Endodermal cell (in vitro differentiated cells): Measurements from ENCODE around the gene PSMB10. TPM values are rescaled to one million over a fixed set of nuclear protein-coding genes. Genes with fewer than 3 reads are reported as not detected.

Experiments used
- DNase-seq: peaks from one replicate; pipeline ENCODE4 v3.0.0-alpha.2; 2017
- H3K27ac ChIP-seq: 2 replicates; pipeline ENCODE4 v1.5.1; 2013; ENCODE audit warnings: mild to moderate bottlenecking, low read depth, low read length, moderate library complexity
- H3K27me3 ChIP-seq: 2 replicates; pipeline ENCODE4 v1.6.1; 2013; ENCODE audit warnings: mild to moderate bottlenecking, low read length, moderate library complexity; ENCODE audit not compliant: insufficient read depth, control insufficient read depth, poor library complexity, severe bottlenecking
- H3K36me3 ChIP-seq: 2 replicates; pipeline ENCODE4 v1.7.0; 2013; ENCODE audit warnings: mild to moderate bottlenecking, low read length, moderate library complexity; ENCODE audit not compliant: control insufficient read depth, insufficient read depth
- H3K4me1 ChIP-seq: one replicate; pipeline ENCODE4 v1.7.0; 2013; ENCODE audit warnings: low read length; ENCODE audit not compliant: control insufficient read depth, insufficient read depth
- H3K4me3 ChIP-seq: 2 replicates; pipeline ENCODE4 v1.5.1; 2013; ENCODE audit warnings: mild to moderate bottlenecking, low read length, moderate library complexity
- H3K9ac ChIP-seq: 2 replicates; pipeline ENCODE4 v1.6.1; 2013; ENCODE audit warnings: mild to moderate bottlenecking, low read length, moderate library complexity; ENCODE audit not compliant: poor library complexity, severe bottlenecking; ENCODE audit errors: extremely low read depth
- H3K9me3 ChIP-seq: 2 replicates; pipeline ENCODE4 v1.6.1; 2013; ENCODE audit warnings: mild to moderate bottlenecking, low read length, moderate library complexity; ENCODE audit not compliant: control insufficient read depth
- H3K27ac Mint-ChIP-seq: 2 replicates; pipeline ENCODE4 v1.8.0; 2020; ENCODE audit warnings: mixed read lengths
- H3K27me3 Mint-ChIP-seq: 2 replicates; pipeline ENCODE4 v1.8.0; 2021; ENCODE audit warnings: mild to moderate bottlenecking, mixed read lengths; ENCODE audit not compliant: insufficient read depth
- H3K36me3 Mint-ChIP-seq: 2 replicates; pipeline ENCODE4 v1.8.0; 2020; ENCODE audit warnings: low read depth, mixed read lengths
- H3K4me1 Mint-ChIP-seq: 2 replicates; pipeline ENCODE4 v1.8.0; 2020; ENCODE audit warnings: mixed read lengths
- H3K4me3 Mint-ChIP-seq: 2 replicates; pipeline ENCODE4 v1.8.0; 2020; ENCODE audit warnings: mild to moderate bottlenecking, moderate library complexity, mixed read lengths
- H3K9me3 Mint-ChIP-seq: 2 replicates; pipeline ENCODE4 v1.8.0; 2020; ENCODE audit warnings: mild to moderate bottlenecking, mixed read lengths
- CTCF ChIP-seq: fragments of 200-600 bp; sonication (generic); conservative IDR thresholded peaks from 2 replicates; pipeline ENCODE4 v1.5.0; 2021; ENCODE audit warnings: antibody characterized with exemption, mild to moderate bottlenecking
- WGBS, 2 experiments: methylation state at CpG; one replicate each; pipeline versions ENCODE4 v1.1.5 to v1.1.7; 2013; ENCODE audit warnings: missing lambda C conversion rate in 2 of 2, mixed read lengths in 1 of 2; ENCODE audit not compliant: insufficient coverage in 1 of 2, insufficient read length in 1 of 2; 5-methylcytosine and 5-hydroxymethylcytosine counted together
- total RNA-seq, 2 donors: library from RNA; stranded (reverse); fragmentation: NEBNext Ultra II Directional in 1 of 2; extraction: Animal tissue kit (Norgen Biotek cat#: 25700) in 1 of 2; gene quantifications; 2 replicates in 1 of 2; 3 replicates in 1 of 2; pipeline ENCODE4 v1.2.1, GENCODE V29; 2021

PSMB10 gene
- total RNA-seq, 2 donors from 2014 or later: 15.5 to 16.5 TPM

GRCh38 chr16:67933805-67934204 lies 2.8 kb downstream of the PSMB10 start:
- no peak overlapping the region for H3K4me3 ChIP-seq
- no peak overlapping the region for H3K27ac ChIP-seq
- H3K4me1 Mint-ChIP-seq: peaks cover 24% of the 10 kb centered on the region
- no peaks in the 10 kb centered on the region for H3K27me3 Mint-ChIP-seq
- DNase-seq: no peak
- no peak overlapping the region for H3K27ac Mint-ChIP-seq
- peaks cover 13% of the 10 kb centered on the region for H3K36me3 ChIP-seq
- TF ChIP-seq CTCF: no peak
- H3K36me3 Mint-ChIP-seq: peaks cover 16% of the 10 kb centered on the region
- H3K9ac ChIP-seq: no peak overlapping the region
- H3K27me3 ChIP-seq: no peaks in the 10 kb centered on the region
- no peaks in the 10 kb centered on the region for H3K9me3 Mint-ChIP-seq
- no peak overlapping the region for H3K4me3 Mint-ChIP-seq
- WGBS, 2 experiments: 90 to 91% methylated on average over 7 of the region's 7 CpGs
- H3K9me3 ChIP-seq: no peaks in the 10 kb centered on the region
- no peaks in the 10 kb centered on the region for H3K4me1 ChIP-seq

GRCh38 chr16:67932462-67932840 lies 4.2 kb downstream of the PSMB10 start:
- H3K27ac Mint-ChIP-seq: no peak overlapping the region
- peaks cover 15% of the 10 kb centered on the region for H3K36me3 ChIP-seq
- no peaks in the 10 kb centered on the region for H3K9me3 ChIP-seq
- no peak for TF ChIP-seq CTCF
- H3K27me3 ChIP-seq: no peaks in the 10 kb centered on the region
- H3K4me1 Mint-ChIP-seq: peaks cover 24% of the 10 kb centered on the region
- no peaks in the 10 kb centered on the region for H3K27me3 Mint-ChIP-seq
- H3K27ac ChIP-seq: no peak overlapping the region
- H3K4me1 ChIP-seq: no peaks in the 10 kb centered on the region
- no peak for DNase-seq
- 96 to 97% methylated on average over 3 to 4 of the region's 4 CpGs for WGBS, 2 experiments
- H3K36me3 Mint-ChIP-seq: peaks cover 18% of the 10 kb centered on the region
- H3K9me3 Mint-ChIP-seq: no peaks in the 10 kb centered on the region
- H3K9ac ChIP-seq: no peak overlapping the region
- no peak overlapping the region for H3K4me3 ChIP-seq
- no peak overlapping the region for H3K4me3 Mint-ChIP-seq

GRCh38 chr16:67931712-67932461 lies 4.8 kb downstream of the PSMB10 start, which contains the start of gene CTRL:
Gene CTRL (minus strand): TSS chr16:67931862. CDS start chr16:67931852, 10 bp downstream.
- Histone ChIP-seq H3K27ac (no peak within 1 kb of the TSS), H3K9ac (no peak within 1 kb of the TSS), H3K27me3 (no peaks in the 10 kb centered on the region), H3K9me3 (no peaks in the 10 kb centered on the region), H3K4me3 (no peak within 1 kb of the TSS), H3K36me3 (peaks cover 15% of the 10 kb centered on the region), H3K4me1 (no peaks in the 10 kb centered on the region)
- peak within 1 kb of the TSS; percentile 55 for H3K27ac Mint-ChIP-seq
- H3K27me3 Mint-ChIP-seq: no peaks in the 10 kb centered on the region
- peaks cover 20% of the 10 kb centered on the region for H3K4me1 Mint-ChIP-seq
- DNase-seq: peak; percentile 81
- TF ChIP-seq CTCF: peak; percentile 68
- H3K9me3 Mint-ChIP-seq: no peaks in the 10 kb centered on the region
- H3K36me3 Mint-ChIP-seq: peaks cover 18% of the 10 kb centered on the region
- WGBS, 2 experiments: 94 to 95% methylated on average over 13 to 15 of the region's 15 CpGs
- no peak within 1 kb of the TSS for H3K4me3 Mint-ChIP-seq
